Omental fat pad (tissue), 4 donors: ENCODE measurements around the gene LHPP. TPM values are rescaled to one million over a fixed set of nuclear protein-coding genes. Genes with fewer than 3 reads are reported as not detected.

Experiments used
- ATAC-seq: fragments of 150-250 bp; one replicate; pipeline ENCODE4 v1.9.1; 2016; ENCODE audit warnings: mild to moderate bottlenecking, moderate library complexity; ENCODE audit not compliant: low FRiP score
- DNase-seq: peaks from one replicate; pipeline ENCODE4 v3.0.0-alpha.2; 2019; ENCODE audit warnings: low spot score
- CTCF ChIP-seq, 3 donors: fragments of 450-650 bp; IDR thresholded peaks; one replicate each; pipeline ENCODE4 v1.5.1; 2016 to 2017; ENCODE audit warnings: antibody characterized with exemption in 3 of 3, mild to moderate bottlenecking in 3 of 3, moderate library complexity in 2 of 3
- total RNA-seq, 4 donors: library from RNA; depleted of rRNA; stranded (reverse); fragments of >200 nt; gene quantifications; one replicate each; pipeline ENCODE4 v1.1.0, GENCODE V29; 2016

LHPP gene
- total RNA-seq, 4 donors from 2014 or later: 10.1 to 16.2 (median 13.7) TPM

GRCh38 chr10:124640538-124641231 lies 179.1 kb downstream of the LHPP start:
- no peak for TF ChIP-seq CTCF (IDR thresholded peaks at IDR 0.05)
- DNase-seq (no peak), ATAC-seq (peak; percentile 16)

DNA sequence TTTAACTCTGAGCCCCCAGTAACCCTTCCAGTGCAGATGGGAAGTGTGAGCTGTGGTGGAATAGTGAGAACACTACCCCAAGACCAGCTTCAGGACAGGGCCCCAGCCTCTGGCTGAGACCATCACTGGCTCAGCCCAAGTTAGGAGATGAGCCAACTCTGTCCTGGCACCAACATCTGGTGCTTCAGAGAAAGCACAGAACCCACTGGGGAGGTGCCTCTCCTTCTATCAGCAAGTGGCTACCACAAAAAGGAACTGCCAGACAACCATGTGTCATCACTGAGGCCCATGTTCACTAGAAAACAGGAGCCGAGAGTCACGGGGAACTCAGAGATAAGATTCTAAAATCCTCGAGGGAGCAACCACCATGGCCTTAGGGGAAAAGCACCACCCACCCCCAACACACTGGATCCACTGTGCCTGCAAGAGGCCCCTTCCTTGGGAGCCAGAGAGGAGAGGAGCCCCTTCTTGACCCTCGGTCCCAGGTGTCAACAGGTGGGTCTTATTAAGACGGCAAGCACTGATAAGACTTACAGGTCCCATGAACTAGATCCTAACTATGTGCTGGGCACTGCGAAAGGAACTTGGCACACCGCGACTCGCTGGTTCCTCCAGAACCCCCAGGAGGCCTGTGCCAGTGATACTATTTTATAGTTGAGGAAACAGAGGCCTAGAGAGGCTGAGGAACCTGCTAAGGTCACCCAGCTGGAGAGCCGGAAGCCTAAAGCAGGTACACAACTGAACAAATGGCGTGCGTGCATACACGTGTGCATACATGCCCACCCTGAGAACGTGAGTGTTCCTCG lies 179.9 kb downstream of the LHPP start:
- no peak for TF ChIP-seq CTCF (IDR thresholded peaks at IDR 0.05)
- no peak for DNase-seq
- peak; percentile 30 for ATAC-seq

DNA sequence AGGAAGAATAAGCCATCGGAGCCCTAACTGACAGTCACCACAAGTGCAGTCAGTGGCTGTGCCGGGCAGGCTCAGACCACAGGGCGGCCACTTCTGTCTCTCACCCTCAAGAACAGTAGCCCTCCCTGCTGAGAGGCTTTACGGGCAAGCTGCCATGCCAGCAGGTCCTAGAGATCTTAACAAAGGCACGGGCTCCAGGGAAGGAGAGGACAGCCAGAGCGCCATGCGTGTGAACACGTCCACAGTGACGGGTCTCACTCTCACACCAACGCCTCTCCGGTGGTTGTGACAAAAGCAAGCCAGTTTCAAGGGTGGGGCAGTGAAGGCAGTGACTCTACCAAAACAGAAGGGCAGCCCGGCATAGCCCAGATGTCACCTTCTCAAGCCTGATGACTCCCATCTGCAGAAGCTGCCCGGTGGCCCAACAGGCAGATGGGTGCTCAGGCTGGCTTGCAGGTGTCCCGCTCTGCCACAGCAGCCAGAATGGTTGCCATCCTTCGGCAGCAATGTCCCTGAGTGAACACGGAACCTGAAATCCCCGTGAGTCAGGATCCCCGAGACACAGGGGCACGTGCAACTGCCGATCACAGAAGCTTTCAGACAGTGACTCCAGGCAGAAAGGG lies 180.6 kb downstream of the LHPP start:
- DNase-seq (no peak), ATAC-seq (no peak)
- TF ChIP-seq CTCF (IDR thresholded peaks at IDR 0.05): no peak

GRCh38 chr10:124643330-124644009 lies 181.8 kb downstream of the LHPP start:
- no peak for TF ChIP-seq CTCF (IDR thresholded peaks at IDR 0.05)
- DNase-seq (no peak), ATAC-seq (no peak)

DNA sequence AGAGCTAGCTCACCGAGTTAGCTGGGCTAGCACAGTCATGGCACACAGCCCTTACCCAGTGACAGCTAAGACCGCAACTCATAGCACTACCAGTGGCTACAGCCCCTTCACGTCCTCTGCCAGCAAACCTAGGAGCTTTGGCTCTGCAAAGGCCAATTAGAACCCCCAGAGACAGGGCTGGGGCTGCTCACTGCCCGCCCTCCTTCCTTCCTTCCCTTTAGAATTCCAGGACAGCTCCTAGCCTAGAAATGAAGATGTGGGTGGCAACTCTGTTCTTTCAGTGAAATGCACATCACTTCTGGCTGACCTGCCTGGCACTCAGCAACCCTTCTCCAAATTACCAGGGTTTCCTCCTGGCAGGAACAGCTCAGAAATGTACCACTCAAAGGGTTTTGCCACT lies 182.6 kb downstream of the LHPP start:
- no peak for ATAC-seq
- no peak for TF ChIP-seq CTCF (IDR thresholded peaks at IDR 0.05)
- no peak for DNase-seq

DNA sequence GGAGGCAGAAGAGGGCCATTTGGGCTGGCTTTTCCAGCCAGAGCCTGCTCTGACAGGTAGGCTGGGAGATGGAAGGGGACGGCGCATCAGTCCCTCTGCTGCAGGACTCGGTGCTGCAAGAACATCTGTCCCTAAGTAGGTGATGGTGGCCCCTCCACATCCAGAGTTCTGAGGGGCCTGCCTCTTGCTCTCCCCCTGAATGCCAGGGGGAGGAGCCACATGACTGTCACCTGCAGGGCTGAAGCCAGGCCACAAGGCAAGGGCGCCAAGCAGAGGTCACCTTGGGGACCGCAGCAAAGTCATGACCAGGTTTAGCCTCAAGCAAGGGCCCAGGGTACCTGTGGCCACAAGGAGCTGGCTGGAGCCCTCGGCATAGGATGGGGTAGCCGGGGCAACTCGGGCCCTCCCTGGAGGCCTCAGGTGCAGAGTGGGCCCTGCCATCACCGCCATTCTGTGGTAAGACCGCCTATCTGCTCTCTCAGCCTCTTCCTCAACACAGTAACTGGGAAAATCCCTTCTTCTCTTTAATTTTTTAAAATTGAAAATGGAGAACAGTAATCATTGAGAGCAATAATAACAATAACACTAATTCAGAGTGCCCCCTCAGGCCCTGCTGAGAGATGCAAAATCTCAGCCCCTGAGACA lies 183.3 kb downstream of the LHPP start:
- no peak for TF ChIP-seq CTCF (IDR thresholded peaks at IDR 0.05)
- no peak for ATAC-seq
- DNase-seq: no peak
